Esophagus squamous epithelium (tissue), 5 donors: ENCODE measurements around the gene FNIP1. TPM values are rescaled to one million over a fixed set of nuclear protein-coding genes. Genes with fewer than 3 reads are reported as not detected.
"Not testable (repeated sequence)": the region's sequence is repeated elsewhere in the genome, so short reads cannot be mapped to it uniquely, and the experiment has no call there.

Source experiments
- DNase-seq: peaks from one replicate; lab custom pipeline; 2025; lab: John Stamatoyannopoulos, UW
- H3K27ac ChIP-seq, 4 donors: fragments of 200-600 bp; sonication (generic); one replicate each; pipeline ENCODE4 v1.5.1; 2016 to 2019; ENCODE audit warnings: mild to moderate bottlenecking in 1 of 4
- H3K27me3 ChIP-seq, 4 donors: fragments of 200-600 bp; sonication (generic); 1 replicate in 3 of 4; 2 replicates in 1 of 4; pipeline versions ENCODE4 v1.5.1 to v1.6.0; 2017 to 2021; ENCODE audit warnings: antibody characterized with exemption in 1 of 4
- H3K36me3 ChIP-seq, 3 donors: fragments of 200-600 bp; sonication (generic); one replicate each; pipeline ENCODE4 v1.5.1; 2016 to 2019
- H3K4me1 ChIP-seq, 3 donors: fragments of 200-600 bp; sonication (generic); one replicate each; pipeline ENCODE4 v1.5.1; 2017 to 2019
- H3K4me3 ChIP-seq, 4 donors: fragments of 200-600 bp; sonication (generic); 1 replicate in 3 of 4; 2 replicates in 1 of 4; pipeline ENCODE4 v1.5.1; 2016 to 2019; ENCODE audit warnings: mild to moderate bottlenecking in 2 of 4, moderate library complexity in 1 of 4
- H3K9me3 ChIP-seq, 3 donors: fragments of 200-600 bp; sonication (generic); one replicate each; pipeline ENCODE4 v1.5.1; 2016 to 2019
- POLR2A ChIP-seq, 4 donors: fragments of 450-650 bp; IDR thresholded peaks; one replicate each; pipeline ENCODE4 v1.6.1; 2017; ENCODE audit warnings: antibody characterized with exemption in 4 of 4, mild to moderate bottlenecking in 4 of 4, moderate library complexity in 3 of 4
- WGBS, 2 donors: methylation state at CpG; one replicate each; pipeline ENCODE4 v1.1.5; 2018; 5-methylcytosine and 5-hydroxymethylcytosine counted together
- intact Hi-C: fragments of 100-400 bp; cut with DNase I; formaldehyde crosslinking; loops from one replicate; pipeline ENCODE4 v1.15.0; 2022
- total RNA-seq, 4 donors: library from RNA; depleted of rRNA; stranded (reverse); fragments of >200 nt; gene quantifications; one replicate each; pipeline ENCODE4 v1.1.0, GENCODE V29; 2016
- TF ChIP-seq, protein P1 (sequence below), 6 experiments: fragments of 450-650 bp in 4 of 6; fragments of 200-600 bp in 2 of 6; sonication (generic) in 2 of 6; IDR thresholded peaks; one replicate each; pipeline ENCODE4 v1.5.1; 2016 to 2019; ENCODE audit warnings: antibody characterized with exemption in 6 of 6, mild to moderate bottlenecking in 4 of 6, moderate library complexity in 4 of 6
- donor health status: DM: yes; HTN: yes; CAD: no.

Gene FNIP1
- total RNA-seq, 4 donors from 2014 or later = 7.6 to 41.6 (median 20.7) TPM

DNA sequence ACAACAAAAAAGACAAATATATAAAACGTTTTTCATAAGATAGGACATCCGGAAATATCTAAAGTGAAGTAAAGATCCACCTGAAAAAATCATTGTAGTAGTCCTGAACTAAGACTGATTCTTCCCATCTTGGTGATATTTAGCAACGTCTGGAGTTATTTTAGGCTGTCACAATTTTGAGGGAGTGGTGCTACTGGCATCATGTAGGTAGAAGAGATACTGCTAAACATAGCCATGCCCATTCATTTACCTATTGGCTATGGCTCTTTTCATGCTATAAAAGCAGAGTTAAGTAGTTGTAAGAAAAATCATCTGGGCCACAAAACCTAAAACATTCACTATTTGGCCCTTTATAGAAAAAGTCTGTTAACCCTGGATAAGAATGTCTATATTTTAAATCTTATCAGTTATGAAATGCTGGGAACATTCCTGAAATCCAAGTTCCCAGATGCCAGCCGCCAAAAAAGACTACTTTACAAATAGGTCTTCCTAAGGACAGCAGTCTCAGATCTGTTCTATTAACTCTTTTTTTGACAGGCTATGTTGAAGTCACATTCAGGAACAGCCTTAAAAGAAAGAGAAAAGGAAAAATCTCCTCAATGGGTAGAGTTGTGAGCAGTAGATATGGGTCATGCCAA lies 188.8 kb downstream of the FNIP1 start:
- Histone ChIP-seq H3K4me3 (no peak overlapping the region), H3K27ac (no peak overlapping the region), H3K27me3 (no peaks in the 10 kb centered on the region), H3K4me1 (peaks cover 0 to 12% (median 0%) of the 10 kb centered on the region in 3 donors), H3K36me3 (peaks cover 0 to 2% (median 0%) of the 10 kb centered on the region in 3 donors), H3K9me3 (no peaks in the 10 kb centered on the region)
- 66 to 68% methylated on average over 4 of the region's 4 CpGs for WGBS, 2 donors
- no peak for DNase-seq
- intact Hi-C loops = no loop called here
- TF ChIP-seq, protein P1, sequence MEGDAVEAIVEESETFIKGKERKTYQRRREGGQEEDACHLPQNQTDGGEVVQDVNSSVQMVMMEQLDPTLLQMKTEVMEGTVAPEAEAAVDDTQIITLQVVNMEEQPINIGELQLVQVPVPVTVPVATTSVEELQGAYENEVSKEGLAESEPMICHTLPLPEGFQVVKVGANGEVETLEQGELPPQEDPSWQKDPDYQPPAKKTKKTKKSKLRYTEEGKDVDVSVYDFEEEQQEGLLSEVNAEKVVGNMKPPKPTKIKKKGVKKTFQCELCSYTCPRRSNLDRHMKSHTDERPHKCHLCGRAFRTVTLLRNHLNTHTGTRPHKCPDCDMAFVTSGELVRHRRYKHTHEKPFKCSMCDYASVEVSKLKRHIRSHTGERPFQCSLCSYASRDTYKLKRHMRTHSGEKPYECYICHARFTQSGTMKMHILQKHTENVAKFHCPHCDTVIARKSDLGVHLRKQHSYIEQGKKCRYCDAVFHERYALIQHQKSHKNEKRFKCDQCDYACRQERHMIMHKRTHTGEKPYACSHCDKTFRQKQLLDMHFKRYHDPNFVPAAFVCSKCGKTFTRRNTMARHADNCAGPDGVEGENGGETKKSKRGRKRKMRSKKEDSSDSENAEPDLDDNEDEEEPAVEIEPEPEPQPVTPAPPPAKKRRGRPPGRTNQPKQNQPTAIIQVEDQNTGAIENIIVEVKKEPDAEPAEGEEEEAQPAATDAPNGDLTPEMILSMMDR (IDR thresholded peaks at IDR 0.05) = no peak
- TF ChIP-seq POLR2A (IDR thresholded peaks at IDR 0.05) = no peak

DNA sequence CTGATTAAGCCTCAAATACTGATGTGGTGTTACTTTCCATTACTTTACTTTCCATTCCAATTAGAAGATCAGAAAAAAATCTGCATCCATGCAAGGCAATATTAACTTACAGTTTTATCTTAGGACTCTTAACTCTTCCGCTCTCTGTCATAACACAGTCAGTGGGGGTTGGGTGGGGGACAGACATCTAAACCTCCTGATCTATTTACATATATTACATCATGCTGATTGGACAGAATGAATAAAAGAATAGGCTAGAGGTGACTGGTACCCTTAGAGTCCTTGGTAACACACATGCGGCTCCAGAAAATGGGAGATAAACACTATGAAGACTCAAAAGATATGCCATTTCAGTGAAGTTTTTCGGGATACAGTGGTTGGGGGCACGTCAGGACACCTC lies 189.4 kb downstream of the FNIP1 start:
- no peak for DNase-seq
- Histone ChIP-seq H3K4me1 (peaks cover 0 to 12% (median 0%) of the 10 kb centered on the region in 3 donors), H3K27ac (no peak overlapping the region), H3K36me3 (peaks cover 0 to 8% (median 0%) of the 10 kb centered on the region in 3 donors), H3K4me3 (no peak overlapping the region), H3K27me3 (no peaks in the 10 kb centered on the region), H3K9me3 (no peaks in the 10 kb centered on the region)
- intact Hi-C loops = no loop called here
- WGBS, 2 donors = 90 to 95% methylated on average over 4 of the region's 4 CpGs
- TF ChIP-seq POLR2A (IDR thresholded peaks at IDR 0.05) = no peak
- TF ChIP-seq, protein P1 (IDR thresholded peaks at IDR 0.05) = no peak

GRCh38 chr5:131605086-131605485 lies 191.7 kb downstream of the FNIP1 start:
- no peaks in the 10 kb centered on the region for H3K27me3 ChIP-seq
- intact Hi-C loops = no loop called here

DNA sequence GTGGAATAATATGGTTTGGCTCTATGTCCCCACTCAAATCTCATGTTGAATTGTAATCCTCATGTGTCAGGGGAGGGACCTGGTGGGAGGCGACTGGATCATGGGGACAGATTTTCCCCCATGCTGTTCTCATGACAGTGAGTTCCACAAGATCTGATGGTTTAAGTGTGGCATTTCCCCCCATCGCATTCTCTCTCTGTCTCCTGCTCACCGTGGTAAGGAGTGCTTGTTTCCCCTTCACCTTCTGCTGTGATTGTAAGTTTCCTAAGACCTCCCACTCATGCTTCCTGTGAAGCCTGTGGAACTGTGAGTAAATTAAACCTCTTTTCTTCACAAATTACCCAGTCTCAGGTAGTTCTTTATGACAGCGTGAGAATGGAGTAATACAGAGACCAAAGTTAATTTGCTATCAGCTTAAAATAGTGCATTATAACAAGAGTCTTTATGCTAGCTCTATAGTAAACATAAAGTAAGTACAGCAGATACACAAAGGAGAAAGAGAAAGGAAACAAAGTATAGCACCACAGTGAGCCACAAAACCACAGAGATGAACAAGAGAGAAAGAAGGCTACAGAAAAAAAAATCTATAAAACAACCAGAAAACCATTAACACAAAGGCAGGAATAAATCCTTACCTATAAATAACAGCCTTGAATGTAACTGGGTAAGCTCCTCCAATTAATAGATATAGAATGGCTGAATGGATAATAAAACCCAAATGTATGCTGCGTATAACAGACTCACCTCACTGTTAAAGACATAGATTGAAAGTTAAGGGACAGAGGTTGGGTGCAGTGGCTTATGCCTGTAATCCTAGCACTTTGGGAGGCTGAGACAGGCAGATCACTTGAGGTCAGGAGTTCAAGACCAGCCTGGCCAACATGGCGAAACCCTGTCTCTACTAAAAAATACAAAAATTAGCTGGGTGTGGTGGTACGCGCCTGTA lies 201.5 kb downstream of the FNIP1 start:
- TF ChIP-seq, protein P1 (IDR thresholded peaks at IDR 0.05) = no peak
- TF ChIP-seq POLR2A (IDR thresholded peaks at IDR 0.05) = no peak
- Histone ChIP-seq H3K9me3 (no peaks in the 10 kb centered on the region), H3K36me3 (peaks cover 0 to 13% (median 0%) of the 10 kb centered on the region in 3 donors), H3K27ac (no peak overlapping the region), H3K4me3 (no peak overlapping the region), H3K27me3 (no peaks in the 10 kb centered on the region), H3K4me1 (peaks cover 0 to 7% (median 5%) of the 10 kb centered on the region in 3 donors)
- 88 to 90% methylated on average over 7 to 8 of the region's 8 CpGs for WGBS, 2 donors
- no peak for DNase-seq
- intact Hi-C loops = no loop called here

More at GRCh38 chr5:131605086-131605485, 191.7 kb downstream of the FNIP1 start:
- H3K4me1 ChIP-seq = peaks cover 0 to 9% (median 0%) of the 10 kb centered on the region in 3 donors
- WGBS, 2 donors = 92 to 100% methylated on average over 2 of the region's 2 CpGs
- no peak for DNase-seq
- no peaks in the 10 kb centered on the region for H3K9me3 ChIP-seq
- H3K36me3 ChIP-seq = peaks cover 0 to 20% (median 0%) of the 10 kb centered on the region in 3 donors
- TF ChIP-seq, protein P1 (IDR thresholded peaks at IDR 0.05) = no peak
- TF ChIP-seq POLR2A (IDR thresholded peaks at IDR 0.05) = no peak
- H3K27ac ChIP-seq = no peak overlapping the region
- no peak overlapping the region for H3K4me3 ChIP-seq

GRCh38 chr5:131593921-131594320 lies 202.9 kb downstream of the FNIP1 start:
- H3K9me3 ChIP-seq = no peaks in the 10 kb centered on the region
- no peak overlapping the region for H3K27ac ChIP-seq
- H3K4me3 ChIP-seq = no peak overlapping the region
- no peaks in the 10 kb centered on the region for H3K36me3 ChIP-seq
- DNase-seq = no peak
- no peak for TF ChIP-seq POLR2A (IDR thresholded peaks at IDR 0.05)
- TF ChIP-seq, protein P1 (IDR thresholded peaks at IDR 0.05) = no peak
- peaks cover 0 to 14% (median 5%) of the 10 kb centered on the region in 3 donors for H3K4me1 ChIP-seq
- WGBS, 2 donors = 90 to 92% methylated on average over 2 of the region's 2 CpGs
- no peaks in the 10 kb centered on the region for H3K27me3 ChIP-seq
- intact Hi-C loops = no loop called here

DNA sequence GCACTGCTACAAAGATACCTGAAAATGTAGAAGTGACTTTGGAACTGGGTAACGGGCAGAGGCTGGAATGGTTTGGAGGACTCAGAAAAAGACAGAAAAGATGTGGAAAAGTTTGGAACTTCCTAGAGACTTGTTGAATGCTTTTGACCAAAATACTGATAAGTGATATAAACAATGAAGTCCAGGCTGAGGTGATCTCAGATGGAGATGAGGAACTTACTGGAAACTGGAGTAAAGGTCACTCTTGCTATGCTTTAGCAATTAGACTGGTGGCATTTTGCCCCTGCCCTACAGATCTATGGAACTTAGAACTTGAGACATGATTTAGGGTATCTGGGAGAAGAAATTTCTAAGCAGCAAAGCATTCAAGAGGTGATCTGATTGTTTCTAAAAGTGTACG lies 203.4 kb downstream of the FNIP1 start:
- 84 to 90% methylated on average over 2 of the region's 2 CpGs for WGBS, 2 donors
- H3K36me3 ChIP-seq, H3K9me3 ChIP-seq, H3K27me3 ChIP-seq, intact Hi-C loops, H3K4me3 ChIP-seq, H3K27ac ChIP-seq, DNase-seq: not testable (repeated sequence)
- H3K4me1 ChIP-seq = peaks cover 0 to 14% (median 5%) of the 10 kb centered on the region in 3 donors
